GM12878 (cell line): ENCODE results near the gene ADCY5. TPM values are rescaled to one million over a fixed set of nuclear protein-coding genes. Genes with fewer than 3 reads are reported as not detected.

Experiments
- ATAC-seq: fragments of 200-7000 bp; cut with Tn5 transposase; 3 replicates; pipeline ENCODE4 v1.9.1; 2020; ENCODE audit warnings: mild to moderate bottlenecking, moderate library complexity
- BruUV-seq: library from RNA; stranded (reverse); fragments of 400-500 nt; replicated peaks from 2 replicates; lab custom pipeline; 2021; lab: Mats Ljungman, UMichigan
- CTCF ChIA-PET: fragments of 300-600 bp; sonication (Branson Sonifier 250); formaldehyde crosslinking; extraction: SDS; loops from one replicate; lab custom pipeline; 2021; ENCODE audit warnings: inconsistent platforms; lab: Yijun Ruan, JAX
- POLR2A ChIA-PET: fragments of 350-600 bp; formaldehyde crosslinking; extraction: SDS; loops from one replicate; lab custom pipeline; 2021; ENCODE audit warnings: inconsistent platforms; lab: Charles Lee
- RAD21 ChIA-PET: fragments of 300-600 bp; sonication (Branson Sonifier 250); formaldehyde crosslinking; loops from one replicate; lab custom pipeline; 2023; ENCODE audit warnings: antibody characterized with exemption; ENCODE audit not compliant: unreplicated experiment; lab: Charles Lee
- SMC1A ChIA-PET: fragments of 300-600 bp; sonication (Branson Sonifier 250); formaldehyde crosslinking; loops from one replicate; lab custom pipeline; 2023; ENCODE audit not compliant: unreplicated experiment, uncharacterized antibody; lab: Charles Lee
- DNase-seq: peaks from one replicate; pipeline ENCODE4 v3.0.0-alpha.2; 2011; ENCODE audit warnings: low read depth, low spot score
- FAIRE-seq: peaks from 3 replicates; lab custom pipeline; 2011; peaks lifted over from hg19 to GRCh38; lab: Jason Lieb, UNC
- H2AFZ ChIP-seq: 2 replicates; pipeline ENCODE4 v1.6.0; 2011; ENCODE audit warnings: low read depth, low read length, control low read depth; ENCODE audit not compliant: control insufficient read depth
- H3K27ac ChIP-seq: 2 replicates; pipeline ENCODE4 v1.5.1; 2011; ENCODE audit warnings: control low read depth; ENCODE audit not compliant: control insufficient read depth, insufficient read depth
- H3K27me3 ChIP-seq, 2 experiments: replicated peaks in 1 of 2; 2 replicates each; pipeline versions ENCODE4 v1.6.0 to v1.6.1; 2011; ENCODE audit warnings: low read length in 1 of 2; ENCODE audit not compliant: control insufficient read depth in 2 of 2, insufficient read depth in 2 of 2
- H3K36me3 ChIP-seq, 2 experiments: 2 replicates each; pipeline ENCODE4 v1.5.1; 2011; ENCODE audit warnings: low read length in 1 of 2; ENCODE audit not compliant: control insufficient read depth in 2 of 2, insufficient read depth in 2 of 2
- H3K4me1 ChIP-seq: 2 replicates; pipeline ENCODE4 v1.6.1; 2011; ENCODE audit warnings: mild to moderate bottlenecking, low read length, moderate library complexity, mixed read lengths; ENCODE audit not compliant: control insufficient read depth, insufficient read depth
- H3K4me2 ChIP-seq: 2 replicates; pipeline ENCODE4 v1.6.0; 2011; ENCODE audit warnings: control low read depth; ENCODE audit not compliant: control insufficient read depth, insufficient read depth
- H3K4me3 ChIP-seq: fragments of 200-600 bp; sonication (generic); 2 replicates; pipeline ENCODE4 v1.5.1; 2016
- H3K79me2 ChIP-seq: 2 replicates; pipeline ENCODE4 v1.6.0; 2011; ENCODE audit warnings: low read length; ENCODE audit not compliant: control insufficient read depth, insufficient read depth
- H3K9ac ChIP-seq: 2 replicates; pipeline ENCODE4 v1.8.0; 2011; ENCODE audit warnings: low read length, control low read depth, mixed read lengths; ENCODE audit not compliant: control insufficient read depth, insufficient read depth
- H3K9me3 ChIP-seq: replicated peaks from 3 replicates; pipeline ENCODE4 v1.5.1; 2011; ENCODE audit warnings: mild to moderate bottlenecking, low read length; ENCODE audit not compliant: control insufficient read depth, insufficient read depth
- H4K20me1 ChIP-seq: 2 replicates; pipeline ENCODE4 v1.6.0; 2011; ENCODE audit not compliant: control insufficient read depth, insufficient read depth
- SREBF1 ChIP-seq: IDR thresholded peaks from 2 replicates; pipeline ENCODE4 v1.6.1; 2012; ENCODE audit warnings: mild to moderate bottlenecking, low read length
- SUZ12 ChIP-seq: fragments of 200-600 bp; sonication (generic); IDR thresholded peaks from one replicate; pipeline ENCODE4 v1.6.1; 2018; ENCODE audit warnings: antibody characterized with exemption, mild to moderate bottlenecking; ENCODE audit not compliant: unreplicated experiment
- WGBS: methylation state at CpG from one replicate; pipeline ENCODE4 v1.1.6; 2016; ENCODE audit warnings: low lambda C conversion rate; ENCODE audit not compliant: insufficient replicate concordance, insufficient coverage; ENCODE audit errors: missing lambda C conversion rate; 5-methylcytosine and 5-hydroxymethylcytosine counted together
- in situ Hi-C: fragments of 300-500 bp; cut with MboI; formaldehyde crosslinking; loops from 9 replicates; pipeline ENCODE4 v1.14.3; 2018; ENCODE audit warnings: mixed read lengths
- intact Hi-C: fragments of 100-400 bp; cut with micrococcal nuclease; formaldehyde crosslinking; loops from one replicate; pipeline ENCODE4 v1.14.2; 2022; ENCODE audit not compliant: unreplicated experiment
- polyA plus RNA-seq, 11 experiments: library from polyadenylated mRNA; depleted of rRNA in 4 of 11; unstranded in 6 of 11; stranded (reverse) in 5 of 11; fragments of >200 nt; fragmentation: Nextera tagmentation in 4 of 11; fragmentation: Illumina TruSeq in 1 of 11; extraction: Ambion mirVana in 4 of 11; extraction: Trizol in 1 of 11; gene quantifications; 1 replicate in 1 of 11; 2 replicates in 10 of 11; pipeline versions ENCODE4 v1.2.1 to v1.2.3, GENCODE V29; 2011 to 2016; ENCODE audit warnings: inconsistent platforms in 2 of 11, missing spikeins in 2 of 11, low read depth in 1 of 11
- total RNA-seq, 4 experiments: library from RNA; depleted of rRNA in 3 of 4; stranded (reverse); fragments of >200 nt in 3 of 4; fragmentation: Illumina TruSeq in 1 of 4; extraction: Trizol in 1 of 4; gene quantifications; 2 replicates each; pipeline versions ENCODE4 v1.2.1 to v1.2.3, GENCODE V29; 2013 to 2021
- TF ChIP-seq, protein P1 (sequence below): IDR thresholded peaks from 2 replicates; pipeline ENCODE4 v1.6.1; 2011; ENCODE audit warnings: borderline replicate concordance, low read depth, mild to moderate bottlenecking, moderate library complexity, mixed read lengths, low read length; ENCODE audit not compliant: insufficient read depth; ENCODE audit errors: extremely low read length

ADCY5 gene
- total and polyA plus RNA-seq, 10 of the 15 experiments (the other 5 are each of a cell fraction or from before 2014, with no cell fraction given): under 0.01 to 0.24 (median 0.02) TPM; not detected in 4

DNA sequence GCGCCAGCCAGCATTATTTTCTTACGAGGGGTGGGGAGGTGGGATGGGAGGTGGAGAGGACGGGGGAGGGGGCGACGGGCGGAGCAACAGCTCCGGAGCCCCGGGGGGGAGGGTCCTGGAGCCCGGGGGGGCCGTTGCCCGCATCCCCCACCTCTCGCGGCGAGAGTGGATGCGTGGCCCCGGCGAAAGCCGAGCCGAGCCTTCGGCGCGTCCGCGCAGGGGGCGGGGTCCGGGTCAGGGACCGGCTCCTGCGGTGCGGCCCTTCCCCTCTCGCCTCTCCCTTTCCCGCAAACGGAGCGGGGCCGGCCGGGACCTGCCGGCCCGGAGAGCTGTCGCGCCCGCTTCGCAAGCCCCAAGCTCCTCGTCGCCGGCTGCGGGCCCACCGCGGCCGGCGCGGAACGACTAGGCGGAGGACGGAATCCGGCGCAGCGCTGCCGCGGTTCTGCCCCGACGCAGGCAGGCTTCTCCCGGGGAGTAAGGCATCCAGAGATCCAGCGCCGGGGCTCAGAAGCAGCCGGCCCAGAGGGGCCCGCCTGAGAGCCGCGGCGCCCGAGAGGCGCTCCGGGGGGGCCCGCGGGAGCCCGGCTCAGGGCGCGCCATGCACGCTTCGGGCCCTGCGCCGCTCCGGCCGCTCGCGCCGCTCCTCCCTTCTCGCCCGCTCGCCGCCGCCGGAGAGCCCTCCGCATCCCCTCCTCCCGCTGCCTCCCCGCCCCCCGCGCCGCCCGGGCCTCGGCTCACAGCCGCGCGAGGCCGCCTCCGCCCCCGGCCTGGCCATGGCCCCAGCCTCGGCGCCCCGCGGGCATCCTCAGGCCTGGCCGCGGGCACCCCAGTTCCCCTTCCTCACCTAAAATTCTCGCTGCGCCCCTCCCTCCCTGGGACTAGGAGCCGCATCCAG is 459 bp upstream of the ADCY5 start:
- POLR2A ChIA-PET: interaction anchor here (0.6 kb wide), 1 partner anchor 130 kb away, joined by 3 read pairs; no protein-coding TSS in a partner anchor
- intact Hi-C loops: loop anchor here (5.0 kb wide), 1 partner anchor 108 kb away; no protein-coding TSS in a partner anchor
- TF ChIP-seq, protein P1, sequence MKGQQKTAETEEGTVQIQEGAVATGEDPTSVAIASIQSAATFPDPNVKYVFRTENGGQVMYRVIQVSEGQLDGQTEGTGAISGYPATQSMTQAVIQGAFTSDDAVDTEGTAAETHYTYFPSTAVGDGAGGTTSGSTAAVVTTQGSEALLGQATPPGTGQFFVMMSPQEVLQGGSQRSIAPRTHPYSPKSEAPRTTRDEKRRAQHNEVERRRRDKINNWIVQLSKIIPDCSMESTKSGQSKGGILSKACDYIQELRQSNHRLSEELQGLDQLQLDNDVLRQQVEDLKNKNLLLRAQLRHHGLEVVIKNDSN: no peak
- TF ChIP-seq SREBF1 (no peak), SUZ12 (peak; percentile 91)
- TF ChIP-seq, all 136 proteins: peak for 1
- in situ Hi-C loops: no loop called here
- H3K36me3 ChIP-seq: no peaks in the 10 kb centered on the region
- no TSS peak for BruUV-seq
- DNase-seq (no peak), ATAC-seq (peak; percentile 40; the same call in 2 of the 3 replicates), FAIRE-seq (no peak)
- H3K27me3 ChIP-seq: peaks cover 1 to 14% of the 10 kb centered on the region in 2 experiments
- H3K9ac ChIP-seq: no peak overlapping the region; the same call in 1 of the 2 replicates
- H2AFZ ChIP-seq: no peak overlapping the region
- H3K4me2 ChIP-seq: peak overlapping the region; percentile 60
- H4K20me1 ChIP-seq: no peaks in the 10 kb centered on the region
- no peak overlapping the region for H3K27ac ChIP-seq
- H3K9me3 ChIP-seq: no peaks in the 10 kb centered on the region
- no peaks in the 10 kb centered on the region for H3K79me2 ChIP-seq
- 1% methylated on average over 20 of the region's 114 CpGs for WGBS
- ChIA-PET CTCF (no interaction called here), RAD21 (no interaction called here), SMC1A (no interaction called here)
- H3K4me3 ChIP-seq: peak overlapping the region; percentile 36; the same call in 1 of the 2 replicates
- no peaks in the 10 kb centered on the region for H3K4me1 ChIP-seq
